RKO (cell line): Measurements from ENCODE around the gene ACOT8.
"Not testable (repeated sequence)": the region's sequence is repeated elsewhere in the genome, so short reads cannot be mapped to it uniquely, and the experiment has no call there.

ENCODE experiments used
- DNase-seq: peaks from one replicate; pipeline ENCODE4 v3.0.0-alpha.2; 2016; ENCODE audit warnings: low spot score

The ACOT8 gene

GRCh38 chr20:45857114-45857881 is at the start of gene ACOT8, which contains the start of gene ZSWIM3:
Gene ACOT8 (minus strand): TSS chr20:45857392. CDS start chr20:45857315, 77 bp downstream.
Gene ZSWIM3 (plus strand): TSS chr20:45857614. CDS start chr20:45857826, 212 bp downstream.
- DNase-seq = peak; percentile 100

GRCh38 chr20:45905505-45906079 is 48.4 kb upstream of the ACOT8 start:
- peak; percentile 96 for DNase-seq

GRCh38 chr20:45904583-45905504 is 47.7 kb upstream of the ACOT8 start:
- DNase-seq = no peak

- DNase-seq = no peak
These were observed 45.1 kb upstream of the ACOT8 start for GRCh38 chr20:45902199-45902701.

- not testable (repeated sequence) for DNase-seq
These were observed 44.1 kb upstream of the ACOT8 start for GRCh38 chr20:45901332-45901731.

- no peak for DNase-seq
These were observed 42.0 kb upstream of the ACOT8 start for GRCh38 chr20:45899046-45899835.

GRCh38 chr20:45898285-45898684 is 41.1 kb upstream of the ACOT8 start:
- DNase-seq = no peak

- DNase-seq = no peak
These were observed 40.5 kb upstream of the ACOT8 start for GRCh38 chr20:45897692-45898091.

- DNase-seq = no peak
These were observed 40.1 kb upstream of the ACOT8 start for GRCh38 chr20:45897289-45897688.

GRCh38 chr20:45896641-45897161 is 39.5 kb upstream of the ACOT8 start:
- DNase-seq = no peak

- no peak for DNase-seq
These were observed 37.6 kb upstream of the ACOT8 start for GRCh38 chr20:45894797-45895196.

- DNase-seq = no peak
These were observed 36.6 kb upstream of the ACOT8 start for GRCh38 chr20:45893831-45894230.

- DNase-seq = no peak
These were observed 35.8 kb upstream of the ACOT8 start for GRCh38 chr20:45892828-45893500.

GRCh38 chr20:45892049-45892825 is 35.0 kb upstream of the ACOT8 start:
- DNase-seq = peak; percentile 75

- peak; percentile 96 for DNase-seq
These were observed 34.1 kb upstream of the ACOT8 start, which contains the start of the genes CTSA and NEURL2 for GRCh38 chr20:45890985-45891983. Gene CTSA (plus strand): TSS chr20:45891335. CDS start chr20:45891569, 234 bp downstream. Gene NEURL2 (minus strand): TSS chr20:45891208. CDS start chr20:45890991, 217 bp downstream.

GRCh38 chr20:45890077-45890984 is 33.1 kb upstream of the ACOT8 start:
- DNase-seq = no peak

- DNase-seq = no peak
These were observed 31.5 kb upstream of the ACOT8 start for GRCh38 chr20:45888681-45889080.
